Lower leg skin (tissue), 3 donors: ENCODE results near the gene DCLK2.

Experiments
- POLR2A ChIP-seq, 2 donors: fragments of 450-650 bp; IDR thresholded peaks; one replicate each; pipeline ENCODE4 v1.6.1; 2016 to 2017; ENCODE audit warnings: antibody characterized with exemption in 2 of 2, mild to moderate bottlenecking in 1 of 2, moderate library complexity in 1 of 2
- TF ChIP-seq, protein P1 (sequence below), 3 donors: fragments of 450-650 bp; IDR thresholded peaks; one replicate each; pipeline ENCODE4 v1.5.1; 2016; ENCODE audit warnings: antibody characterized with exemption in 3 of 3, mild to moderate bottlenecking in 3 of 3, moderate library complexity in 2 of 3

DNA sequence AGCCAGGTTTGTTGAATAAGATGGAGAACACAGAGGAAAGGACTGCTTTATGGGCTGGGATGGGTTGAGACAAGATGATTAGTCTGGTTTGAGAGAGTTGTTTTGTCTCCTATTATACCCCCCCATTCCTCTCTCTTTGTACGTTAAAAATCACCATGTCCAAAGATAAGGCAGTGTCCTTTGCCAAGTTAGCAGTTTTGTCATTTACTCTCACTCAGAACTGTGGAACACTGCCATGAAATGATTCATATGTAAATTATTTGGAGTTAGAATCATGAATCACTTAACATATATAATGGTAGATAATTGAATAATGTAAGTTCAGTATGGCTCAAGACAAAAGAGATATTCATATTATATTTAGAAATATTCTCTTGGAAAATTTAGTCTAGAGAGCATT, 151.3 kb downstream of the DCLK2 start:
- TF ChIP-seq, protein P1, sequence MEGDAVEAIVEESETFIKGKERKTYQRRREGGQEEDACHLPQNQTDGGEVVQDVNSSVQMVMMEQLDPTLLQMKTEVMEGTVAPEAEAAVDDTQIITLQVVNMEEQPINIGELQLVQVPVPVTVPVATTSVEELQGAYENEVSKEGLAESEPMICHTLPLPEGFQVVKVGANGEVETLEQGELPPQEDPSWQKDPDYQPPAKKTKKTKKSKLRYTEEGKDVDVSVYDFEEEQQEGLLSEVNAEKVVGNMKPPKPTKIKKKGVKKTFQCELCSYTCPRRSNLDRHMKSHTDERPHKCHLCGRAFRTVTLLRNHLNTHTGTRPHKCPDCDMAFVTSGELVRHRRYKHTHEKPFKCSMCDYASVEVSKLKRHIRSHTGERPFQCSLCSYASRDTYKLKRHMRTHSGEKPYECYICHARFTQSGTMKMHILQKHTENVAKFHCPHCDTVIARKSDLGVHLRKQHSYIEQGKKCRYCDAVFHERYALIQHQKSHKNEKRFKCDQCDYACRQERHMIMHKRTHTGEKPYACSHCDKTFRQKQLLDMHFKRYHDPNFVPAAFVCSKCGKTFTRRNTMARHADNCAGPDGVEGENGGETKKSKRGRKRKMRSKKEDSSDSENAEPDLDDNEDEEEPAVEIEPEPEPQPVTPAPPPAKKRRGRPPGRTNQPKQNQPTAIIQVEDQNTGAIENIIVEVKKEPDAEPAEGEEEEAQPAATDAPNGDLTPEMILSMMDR (IDR thresholded peaks at IDR 0.05) = no peak
- no peak for TF ChIP-seq POLR2A (IDR thresholded peaks at IDR 0.05)
